Sigmoid colon (tissue), 4 donors: Measurements from ENCODE around the gene DHH.

ENCODE experiments used
- CTCF ChIP-seq, 4 experiments: fragments of 450-650 bp in 3 of 4; fragments of 200-600 bp in 1 of 4; IDR thresholded peaks; one replicate each; pipeline ENCODE4 v1.5.1; 2016 to 2019; ENCODE audit warnings: antibody characterized with exemption in 4 of 4, mild to moderate bottlenecking in 3 of 4, moderate library complexity in 2 of 4
- EP300 ChIP-seq, 4 donors: sonication (generic); formaldehyde crosslinking; IDR thresholded peaks; one replicate each; pipeline ENCODE4 v1.6.1; 2017; ENCODE audit warnings: antibody characterized with exemption in 4 of 4
- POLR2A ChIP-seq, 2 donors: fragments of 450-650 bp; IDR thresholded peaks; one replicate each; pipeline ENCODE4 v1.6.1; 2016; ENCODE audit warnings: antibody characterized with exemption in 2 of 2, mild to moderate bottlenecking in 2 of 2, moderate library complexity in 2 of 2
- POLR2AphosphoS5 ChIP-seq, 4 donors: sonication (generic); formaldehyde crosslinking; IDR thresholded peaks; one replicate each; pipeline ENCODE4 v1.6.1; 2017; ENCODE audit warnings: antibody characterized with exemption in 4 of 4

DNA sequence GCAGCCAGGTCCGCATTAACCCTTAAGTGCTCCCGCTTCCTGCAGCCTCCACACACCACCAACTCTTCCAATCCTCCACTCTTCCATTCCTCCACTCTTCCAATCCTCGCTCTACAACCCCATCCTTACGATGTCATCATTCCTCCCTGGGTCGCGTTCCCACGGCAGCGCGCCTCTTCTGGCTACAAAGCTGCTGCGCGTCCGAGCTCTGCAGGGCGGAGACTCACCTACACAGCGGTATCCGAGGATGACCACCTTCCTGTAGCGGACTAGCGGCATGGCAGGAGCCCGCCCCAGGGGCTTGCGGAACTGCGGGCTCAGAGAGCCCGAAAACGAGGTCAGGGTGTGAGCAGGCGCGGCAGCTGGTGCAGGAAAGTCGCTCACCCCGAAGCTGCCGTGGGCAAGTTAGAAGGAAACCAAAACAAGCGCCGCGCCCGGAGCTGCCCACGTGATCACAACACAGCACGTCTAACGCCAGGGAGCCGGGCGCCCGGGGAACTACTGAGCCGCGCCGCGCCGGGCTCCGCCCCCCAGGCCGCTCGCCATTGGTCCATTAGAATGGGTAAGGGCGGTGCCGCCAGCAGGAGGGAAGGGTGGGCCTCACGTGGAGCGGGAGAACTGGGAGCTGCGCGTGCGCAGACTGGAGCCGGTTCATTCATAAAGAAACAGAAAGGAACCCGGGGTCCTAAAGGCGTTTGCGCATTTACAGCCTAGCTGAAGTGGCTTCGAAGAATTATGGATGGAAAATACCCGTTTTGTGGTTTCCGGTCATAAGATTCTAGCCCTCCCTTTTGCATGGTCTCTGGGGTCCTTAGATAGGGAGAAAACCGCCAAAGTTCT is 24.9 kb downstream of the DHH start, which contains the start of gene RHEBL1:
- TF ChIP-seq CTCF (IDR thresholded peaks at IDR 0.05) (no peak), EP300 (IDR thresholded peaks at IDR 0.05) (no peak), POLR2AphosphoS5 (IDR thresholded peaks at IDR 0.05) (peak in 1 of 4 donors; percentile 63), POLR2A (IDR thresholded peaks at IDR 0.05) (no peak)
